ENCODE measurements around the gene SHROOM1.

- TF ChIP-seq ZNF331 (CRISPR knock-in tag; IDR thresholded peaks at IDR 0.05; ENCODE audit: low read depth) (no peak), CTCF (conservative IDR thresholded peaks at IDR 0.05; ENCODE audit: low read depth in 2 of 2) (no peak)
Measured at GRCh38 chr5:132876020-132876759, 45.7 kb upstream of the SHROOM1 start.
